PC-9 (cell line): ENCODE data around the gene IQCH.

Source experiments
- CTCF ChIP-seq: fragments of 200-600 bp; sonication (generic); conservative IDR thresholded peaks from 2 replicates; pipeline ENCODE4 v1.6.1; 2017; ENCODE audit warnings: mixed run types, antibody characterized with exemption, mild to moderate bottlenecking, moderate library complexity
- EZH2 ChIP-seq: fragments of 200-600 bp; sonication (generic); IDR thresholded peaks from 2 replicates; pipeline ENCODE4 v1.8.0; 2017; ENCODE audit warnings: antibody characterized with exemption, low read depth

- TF ChIP-seq CTCF (no peak), EZH2 (no peak)
Observed at GRCh38 chr15:67227846-67228245, 26.7 kb upstream of the IQCH start.
